ENCODE results near the gene ARHGAP6.

GRCh38 chrX:11341274-11342201, 324.2 kb downstream of the ARHGAP6 start:
- no peak for TF ChIP-seq EZH2 (IDR thresholded peaks at IDR 0.05)
- TF ChIP-seq POLR2AphosphoS5 (IDR thresholded peaks at IDR 0.05; ENCODE audit: borderline replicate concordance, low read depth, low read length) = no peak

Measured in SK-N-MC (cell line).